Lung (tissue), 12 donors: Measurements from ENCODE around the gene ANKRD29. TPM values are rescaled to one million over a fixed set of nuclear protein-coding genes. Genes with fewer than 3 reads are reported as not detected.

Source experiments
- ATAC-seq: fragments of 200-7000 bp; cut with Tn5 transposase; one replicate; pipeline ENCODE4 v1.9.1; 2020; ENCODE audit warnings: moderate number of reproducible peaks; ENCODE audit not compliant: insufficient read depth, low FRiP score
- DNase-seq, 3 donors: peaks; one replicate each; pipeline ENCODE4 v3.0.0-alpha.2; 2013 to 2017
- H3K27ac ChIP-seq, 2 donors: one replicate each; pipeline ENCODE4 v1.5.1; 2013; ENCODE audit warnings: mild to moderate bottlenecking in 2 of 2, moderate library complexity in 2 of 2, control low read depth in 1 of 2, inconsistent platforms in 1 of 2, low read depth in 1 of 2, low read length in 1 of 2
- H3K27me3 ChIP-seq, 3 donors: one replicate each; pipeline ENCODE4 v1.5.1; 2013; ENCODE audit warnings: low read length in 2 of 3; ENCODE audit not compliant: control insufficient read depth in 3 of 3, insufficient read depth in 3 of 3
- H3K36me3 ChIP-seq, 4 donors: one replicate each; pipeline ENCODE4 v1.5.1; 2013; ENCODE audit warnings: low read length in 4 of 4, mild to moderate bottlenecking in 1 of 4, moderate library complexity in 1 of 4; ENCODE audit not compliant: control insufficient read depth in 4 of 4, insufficient read depth in 4 of 4
- H3K4me1 ChIP-seq, 5 donors: one replicate each; pipeline ENCODE4 v1.5.1; 2013; ENCODE audit warnings: low read length in 5 of 5, mild to moderate bottlenecking in 2 of 5, moderate library complexity in 1 of 5; ENCODE audit not compliant: control insufficient read depth in 5 of 5, insufficient read depth in 5 of 5
- H3K4me3 ChIP-seq: one replicate; pipeline ENCODE4 v1.5.1; 2013; ENCODE audit warnings: mild to moderate bottlenecking, control low read depth, moderate library complexity
- H3K9ac ChIP-seq, 2 donors: one replicate each; pipeline ENCODE4 v1.5.1; 2013; ENCODE audit warnings: low read length in 2 of 2, control low read depth in 1 of 2; ENCODE audit not compliant: insufficient read depth in 1 of 2
- H3K9me3 ChIP-seq, 4 donors: one replicate each; pipeline ENCODE4 v1.5.1; 2013; ENCODE audit warnings: low read length in 3 of 4, mild to moderate bottlenecking in 1 of 4, moderate library complexity in 1 of 4; ENCODE audit not compliant: control insufficient read depth in 4 of 4, insufficient read depth in 3 of 4
- WGBS, 2 donors: extraction: QIAGEN DNeasy Blood & Tissue Kit; methylation state at CpG; one replicate each; pipeline ENCODE4 v1.1.7; 2013; 5-methylcytosine and 5-hydroxymethylcytosine counted together
- polyA plus RNA-seq, 2 donors: library from polyadenylated mRNA; stranded (reverse); fragments of 200-250 nt; gene quantifications; one replicate each; pipeline ENCODE4 v1.2.1, GENCODE V29; 2013
- total RNA-seq, 2 donors: library from RNA; depleted of rRNA in 1 of 2; stranded (reverse); fragments of >200 nt in 1 of 2; gene quantifications; one replicate each; pipeline ENCODE4 v1.2.1, GENCODE V29; 2014 to 2021
- TF ChIP-seq, protein P1 (sequence below): IDR thresholded peaks from 2 replicates; pipeline ENCODE4 v1.5.1; 2012; ENCODE audit warnings: mild to moderate bottlenecking; ENCODE audit errors: control extremely low read depth, extremely low read depth
- donor health status: control.
- donor health status: control.
- donor health status: Bipolar disorder and iron deficiency.
- donor health status: healthy.
- donor health status: DM: yes; HTN: yes; CAD: no.

Gene ANKRD29
- total and polyA plus RNA-seq, 4 donors = 12.5 to 60.9 (median 43.0) TPM

- H3K27me3 ChIP-seq = no peaks in the 10 kb centered on the region
- H3K4me1 ChIP-seq = peaks cover 0 to 18% (median 0%) of the 10 kb centered on the region in 5 donors
- peak overlapping the region in 1 of 2 donors; percentile 83 for H3K27ac ChIP-seq
- H3K36me3 ChIP-seq = no peaks in the 10 kb centered on the region
- TF ChIP-seq, protein P1, sequence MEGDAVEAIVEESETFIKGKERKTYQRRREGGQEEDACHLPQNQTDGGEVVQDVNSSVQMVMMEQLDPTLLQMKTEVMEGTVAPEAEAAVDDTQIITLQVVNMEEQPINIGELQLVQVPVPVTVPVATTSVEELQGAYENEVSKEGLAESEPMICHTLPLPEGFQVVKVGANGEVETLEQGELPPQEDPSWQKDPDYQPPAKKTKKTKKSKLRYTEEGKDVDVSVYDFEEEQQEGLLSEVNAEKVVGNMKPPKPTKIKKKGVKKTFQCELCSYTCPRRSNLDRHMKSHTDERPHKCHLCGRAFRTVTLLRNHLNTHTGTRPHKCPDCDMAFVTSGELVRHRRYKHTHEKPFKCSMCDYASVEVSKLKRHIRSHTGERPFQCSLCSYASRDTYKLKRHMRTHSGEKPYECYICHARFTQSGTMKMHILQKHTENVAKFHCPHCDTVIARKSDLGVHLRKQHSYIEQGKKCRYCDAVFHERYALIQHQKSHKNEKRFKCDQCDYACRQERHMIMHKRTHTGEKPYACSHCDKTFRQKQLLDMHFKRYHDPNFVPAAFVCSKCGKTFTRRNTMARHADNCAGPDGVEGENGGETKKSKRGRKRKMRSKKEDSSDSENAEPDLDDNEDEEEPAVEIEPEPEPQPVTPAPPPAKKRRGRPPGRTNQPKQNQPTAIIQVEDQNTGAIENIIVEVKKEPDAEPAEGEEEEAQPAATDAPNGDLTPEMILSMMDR = no peak
- H3K9ac ChIP-seq = no peak overlapping the region
- no peaks in the 10 kb centered on the region for H3K9me3 ChIP-seq
- 77 to 82% methylated on average over 6 of the region's 6 CpGs for WGBS, 2 donors
- ATAC-seq (no peak), DNase-seq (no peak)
- H3K4me3 ChIP-seq = no peak overlapping the region
These were observed 10.5 kb downstream of the ANKRD29 start for GRCh38 chr18:23652232-23652631.

DNA sequence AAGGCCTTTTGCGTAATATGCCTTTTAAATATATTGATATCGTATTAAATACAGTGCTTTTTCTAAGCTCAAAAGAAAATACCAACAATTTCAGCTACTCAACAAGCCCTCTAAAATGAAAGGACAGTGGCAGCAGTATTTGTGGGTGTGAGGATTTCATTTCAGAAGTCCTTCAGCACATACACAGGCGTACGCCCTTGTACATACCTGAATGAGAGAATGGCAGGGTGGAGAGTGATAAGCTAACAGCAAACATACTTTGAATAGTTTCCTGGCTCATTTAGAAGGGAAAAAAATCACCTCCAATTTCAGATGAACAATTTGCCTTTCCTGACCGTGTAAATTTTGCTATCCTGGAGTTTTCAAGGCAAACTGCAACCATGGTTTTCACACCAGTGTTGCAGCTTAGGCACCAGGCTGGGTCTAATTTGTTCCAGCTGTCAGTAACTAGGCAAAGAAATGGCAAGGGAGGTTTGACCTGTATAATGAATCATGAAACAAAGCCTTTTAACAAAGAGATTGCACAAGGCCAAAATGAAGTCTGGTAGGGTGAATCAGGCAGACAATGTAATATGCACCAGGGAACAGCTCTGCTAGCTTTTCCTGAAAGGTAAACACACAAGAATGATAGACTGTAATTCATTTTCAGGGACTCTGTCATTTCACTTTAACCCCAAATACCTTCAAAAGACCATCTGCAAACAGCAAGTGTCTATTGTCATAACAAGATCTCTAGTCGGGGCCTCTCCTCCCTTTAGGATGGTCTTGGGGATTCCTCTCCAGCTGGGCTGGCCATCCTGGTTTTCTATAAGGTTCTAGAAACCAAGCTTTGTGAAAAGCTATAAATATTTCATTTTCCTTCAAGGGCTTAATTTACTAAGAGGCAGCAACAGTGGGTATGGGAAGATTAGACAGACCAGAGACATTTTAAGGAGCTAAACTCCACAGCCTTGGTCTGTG is 11.5 kb downstream of the ANKRD29 start:
- peaks cover 0 to 18% (median 0%) of the 10 kb centered on the region in 5 donors for H3K4me1 ChIP-seq
- peak overlapping the region in 1 of 2 donors; percentile 83 for H3K27ac ChIP-seq
- ATAC-seq = peak; percentile 86
- H3K9ac ChIP-seq = no peak overlapping the region
- peak in 2 of 3 donors; percentile 45 to 59 for DNase-seq
- no peaks in the 10 kb centered on the region for H3K9me3 ChIP-seq
- H3K4me3 ChIP-seq = no peak overlapping the region
- H3K27me3 ChIP-seq = no peaks in the 10 kb centered on the region
- TF ChIP-seq, protein P1 = no peak
- WGBS, 2 donors = 71 to 82% methylated on average over 6 of the region's 6 CpGs
- H3K36me3 ChIP-seq = no peaks in the 10 kb centered on the region

DNA sequence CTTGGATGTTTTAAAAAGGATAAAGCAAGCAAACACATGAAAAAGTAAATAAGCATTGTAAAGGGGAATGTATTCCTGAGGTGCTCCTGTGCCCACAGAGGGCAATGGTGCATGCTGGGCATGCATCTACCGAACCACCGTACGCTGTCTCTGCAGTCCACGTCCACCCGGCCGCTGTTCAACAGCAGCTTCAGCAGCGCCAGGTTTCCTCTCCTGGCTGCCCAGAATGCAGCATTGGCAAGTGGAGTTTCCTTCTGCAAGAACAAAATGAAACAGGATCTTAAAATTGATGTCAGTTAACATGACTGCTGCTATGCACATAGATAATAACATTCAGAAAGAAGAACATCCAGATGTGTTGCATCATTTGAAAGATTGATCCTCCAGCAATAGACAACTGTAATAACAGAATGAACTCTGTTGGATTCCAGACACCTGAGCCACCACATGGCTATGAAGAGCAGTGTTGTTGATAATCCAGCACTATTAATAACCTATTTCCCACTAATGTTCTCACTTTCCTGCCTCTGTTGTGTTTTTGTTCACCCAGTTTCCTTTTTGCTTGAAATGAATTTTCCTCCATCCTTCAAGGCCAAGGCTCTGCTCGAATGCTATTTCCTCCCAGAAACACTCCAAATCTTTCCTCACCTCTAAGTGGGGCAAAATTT is 13.6 kb downstream of the ANKRD29 start:
- peak overlapping the region in 1 of 2 donors; percentile 11 for H3K27ac ChIP-seq
- no peak for ATAC-seq
- WGBS, 2 donors = 33 to 42% methylated on average over 8 of the region's 8 CpGs
- no peaks in the 10 kb centered on the region for H3K27me3 ChIP-seq
- no peaks in the 10 kb centered on the region for H3K9me3 ChIP-seq
- H3K4me1 ChIP-seq = peaks cover 0 to 18% (median 0%) of the 10 kb centered on the region in 5 donors
- no peaks in the 10 kb centered on the region for H3K36me3 ChIP-seq
- no peak overlapping the region for H3K4me3 ChIP-seq
- TF ChIP-seq, protein P1 = no peak
- H3K9ac ChIP-seq = no peak overlapping the region
- no peak for DNase-seq
